H1 (cell line): ENCODE measurements around the gene PEAK1. TPM values are rescaled to one million over a fixed set of nuclear protein-coding genes. Genes with fewer than 3 reads are reported as not detected.

Experiments used
- CTCF ChIA-PET: fragments of 300-600 bp; sonication (Branson Sonifier 250); formaldehyde crosslinking; loops from one replicate; lab custom pipeline; 2021; ENCODE audit not compliant: partially characterized antibody; lab: Charles Lee
- POLR2A ChIA-PET: fragments of 300-600 bp; sonication (Branson Sonifier 250); formaldehyde crosslinking; loops from one replicate; lab custom pipeline; 2021; ENCODE audit warnings: inconsistent platforms; ENCODE audit not compliant: partially characterized antibody; lab: Charles Lee
- DNase-seq, 2 experiments: peaks; one replicate each; pipeline versions ENCODE4 v3.0.0 to v3.0.0-alpha.2; 2010 to 2022; ENCODE audit warnings: low spot score in 2 of 2, low read depth in 1 of 2, mixed read lengths in 1 of 2
- FAIRE-seq: peaks from 2 replicates; lab custom pipeline; 2011; peaks lifted over from hg19 to GRCh38; lab: Jason Lieb, UNC
- H2AFZ ChIP-seq: 2 replicates; pipeline ENCODE4 v1.8.1; 2012; ENCODE audit warnings: low read length, inconsistent platforms
- H2AK5ac ChIP-seq: 2 replicates; pipeline ENCODE4 v1.6.1; 2013; ENCODE audit warnings: low read depth, low read length
- H2BK120ac ChIP-seq: replicated peaks from 2 replicates; pipeline ENCODE3; 2013; ENCODE audit warnings: low read depth, low read length, inconsistent platforms
- H2BK12ac ChIP-seq: 2 replicates; pipeline ENCODE4 v1.6.1; 2013; ENCODE audit warnings: low read depth, low read length
- H2BK15ac ChIP-seq: 2 replicates; pipeline ENCODE4 v1.6.1; 2013; ENCODE audit warnings: low read length
- H2BK20ac ChIP-seq: 2 replicates; pipeline ENCODE4 v1.6.1; 2013; ENCODE audit warnings: low read length
- H2BK5ac ChIP-seq: 2 replicates; pipeline ENCODE4 v1.6.1; 2013; ENCODE audit warnings: low read depth, low read length
- H3K14ac ChIP-seq: 2 replicates; pipeline ENCODE4 v1.6.1; 2013; ENCODE audit warnings: inconsistent platforms; ENCODE audit not compliant: insufficient read length
- H3K18ac ChIP-seq: 2 replicates; pipeline ENCODE4 v1.6.1; 2013; ENCODE audit warnings: low read length; ENCODE audit errors: extremely low read depth
- H3K23ac ChIP-seq: 2 replicates; pipeline ENCODE4 v1.6.1; 2013; ENCODE audit warnings: inconsistent platforms; ENCODE audit not compliant: insufficient read length
- H3K23me2 ChIP-seq: 2 replicates; pipeline ENCODE4 v1.6.1; 2013; ENCODE audit warnings: low read depth, low read length
- H3K27ac ChIP-seq: 2 replicates; pipeline ENCODE4 v1.6.1; 2011; ENCODE audit warnings: low read depth, low read length, inconsistent platforms
- H3K27me3 ChIP-seq, 4 experiments: replicated peaks in 1 of 4; 1 replicate in 1 of 4; 2 replicates in 3 of 4; pipeline versions ENCODE4 v1.6.1 to v1.8.1; 2011 to 2013; ENCODE audit warnings: low read length in 3 of 4, mild to moderate bottlenecking in 3 of 4, inconsistent platforms in 2 of 4, mixed read lengths in 2 of 4, moderate library complexity in 1 of 4; ENCODE audit not compliant: control insufficient read depth in 3 of 4, insufficient read depth in 3 of 4; ENCODE audit errors: extremely low read depth in 1 of 4
- H3K36me3 ChIP-seq, 4 experiments: 2 replicates each; pipeline versions ENCODE4 v1.6.1 to v1.8.1; 2011 to 2013; ENCODE audit warnings: mild to moderate bottlenecking in 4 of 4, low read length in 3 of 4, moderate library complexity in 2 of 4, control low read depth in 1 of 4, inconsistent platforms in 1 of 4; ENCODE audit not compliant: insufficient read depth in 4 of 4, control insufficient read depth in 2 of 4
- H3K4ac ChIP-seq: replicated peaks from 2 replicates; pipeline ENCODE3; 2013; ENCODE audit warnings: low read length, low read depth, mixed read lengths, inconsistent platforms; ENCODE audit not compliant: insufficient read length
- H3K4me1 ChIP-seq, 4 experiments: replicated peaks in 1 of 4; 1 replicate in 1 of 4; 2 replicates in 3 of 4; pipeline versions ENCODE4 v1.6.1 to v1.8.1; 2011 to 2013; ENCODE audit warnings: low read length in 3 of 4, inconsistent platforms in 2 of 4, mixed read lengths in 1 of 4; ENCODE audit not compliant: insufficient read depth in 4 of 4, control insufficient read depth in 3 of 4
- H3K4me2 ChIP-seq, 2 experiments: 2 replicates each; pipeline versions ENCODE4 v1.6.1 to v1.8.1; 2011 to 2013; ENCODE audit warnings: low read depth in 2 of 2, low read length in 2 of 2, control low read depth in 1 of 2, inconsistent platforms in 1 of 2, mild to moderate bottlenecking in 1 of 2; ENCODE audit not compliant: insufficient read depth in 1 of 2
- H3K4me3 ChIP-seq, 4 experiments: fragments of 200-600, 300-600 bp in 1 of 4; sonication (generic), shearing (Covaris generic), sonication (Bioruptor Twin) in 1 of 4; 2 replicates each; pipeline versions ENCODE4 v1.5.1 to v1.8.1; 2011 to 2016; ENCODE audit warnings: low read length in 4 of 4, low read depth in 3 of 4, control low read depth in 2 of 4, inconsistent platforms in 2 of 4, mild to moderate bottlenecking in 2 of 4, mixed read lengths in 1 of 4, moderate library complexity in 1 of 4; ENCODE audit not compliant: insufficient read depth in 2 of 4; ENCODE audit errors: extremely low read depth in 1 of 4
- H3K56ac ChIP-seq: replicated peaks from 2 replicates; pipeline ENCODE3; 2013; ENCODE audit warnings: low read depth, mild to moderate bottlenecking, mixed read lengths, low read length, inconsistent platforms; ENCODE audit not compliant: insufficient read length
- H3K79me1 ChIP-seq: 2 replicates; pipeline ENCODE4 v1.6.1; 2013; ENCODE audit warnings: low read depth, low read length, control low read depth
- H3K79me2 ChIP-seq, 2 experiments: 2 replicates each; pipeline versions ENCODE4 v1.6.1 to v1.8.1; 2012 to 2013; ENCODE audit warnings: low read length in 2 of 2, mild to moderate bottlenecking in 2 of 2, inconsistent platforms in 1 of 2; ENCODE audit not compliant: insufficient read depth in 2 of 2, control insufficient read depth in 1 of 2
- H3K9ac ChIP-seq, 4 experiments: replicated peaks in 1 of 4; 1 replicate in 1 of 4; 2 replicates in 3 of 4; pipeline versions ENCODE4 v1.6.1 to v1.8.1; 2011 to 2013; ENCODE audit warnings: low read depth in 3 of 4, low read length in 3 of 4, control low read depth in 2 of 4, mild to moderate bottlenecking in 2 of 4, moderate library complexity in 2 of 4, inconsistent platforms in 1 of 4; ENCODE audit errors: extremely low read depth in 1 of 4
- H3K9me3 ChIP-seq, 2 experiments: 2 replicates each; pipeline versions ENCODE4 v1.6.1 to v1.8.1; 2012 to 2013; ENCODE audit warnings: mild to moderate bottlenecking in 2 of 2, moderate library complexity in 2 of 2, control low read depth in 1 of 2, inconsistent platforms in 1 of 2, low read depth in 1 of 2, low read length in 1 of 2, mixed read lengths in 1 of 2; ENCODE audit not compliant: insufficient read depth in 2 of 2
- H4K20me1 ChIP-seq, 2 experiments: replicated peaks in 1 of 2; 2 replicates each; pipeline versions ENCODE3 to v1.8.1; 2011 to 2013; ENCODE audit warnings: inconsistent platforms in 2 of 2, low read length in 2 of 2, mild to moderate bottlenecking in 1 of 2; ENCODE audit not compliant: insufficient read depth in 2 of 2, control insufficient read depth in 1 of 2
- H4K5ac ChIP-seq: 2 replicates; pipeline ENCODE4 v1.6.1; 2013; ENCODE audit warnings: low read length, low read depth, mixed read lengths, inconsistent platforms; ENCODE audit not compliant: insufficient read length
- H4K8ac ChIP-seq: 2 replicates; pipeline ENCODE4 v1.8.0; 2013; ENCODE audit warnings: mild to moderate bottlenecking, moderate library complexity, low read length, inconsistent platforms; ENCODE audit not compliant: insufficient read depth; ENCODE audit errors: extremely low read depth
- H4K91ac ChIP-seq: replicated peaks from 2 replicates; pipeline ENCODE3; 2013; ENCODE audit warnings: low read length, mixed read lengths, inconsistent platforms; ENCODE audit not compliant: insufficient read length
- GABPA ChIP-seq: IDR thresholded peaks from 2 replicates; pipeline ENCODE4 v1.6.1; 2011; ENCODE audit warnings: mild to moderate bottlenecking, low read length, moderate library complexity, borderline replicate concordance; ENCODE audit not compliant: insufficient read depth
- GTF2F1 ChIP-seq: IDR thresholded peaks from 2 replicates; pipeline ENCODE4 v1.6.1; 2012; ENCODE audit warnings: low read depth, low read length, improper control_type of control experiment, borderline replicate concordance
- MAFK ChIP-seq: IDR thresholded peaks from 2 replicates; pipeline ENCODE4 v1.6.1; 2012; ENCODE audit warnings: low read depth, mild to moderate bottlenecking, improper control_type of control experiment, low read length
- SUZ12 ChIP-seq: fragments of 200-600 bp; sonication (generic); IDR thresholded peaks from 2 replicates; pipeline ENCODE4 v1.6.1; 2012; ENCODE audit warnings: mild to moderate bottlenecking, inconsistent platforms, low read length, moderate library complexity, mixed read lengths
- WGBS, 2 experiments: shearing (Covaris generic) in 1 of 2; methylation state at CpG; one replicate each; pipeline versions ENCODE4 v1.1.6 to v1.1.7; 2013 to 2015; ENCODE audit warnings: low lambda C conversion rate in 2 of 2, mixed read lengths in 2 of 2, inconsistent platforms in 1 of 2, low coverage in 1 of 2, missing lambda C conversion rate in 1 of 2; ENCODE audit not compliant: insufficient replicate concordance in 2 of 2, insufficient coverage in 1 of 2, insufficient read length in 1 of 2; ENCODE audit errors: extremely low coverage in 1 of 2, missing lambda C conversion rate in 1 of 2; 5-methylcytosine and 5-hydroxymethylcytosine counted together
- polyA plus RNA-seq, 7 experiments: library from polyadenylated mRNA; depleted of rRNA in 3 of 7; stranded (reverse) in 5 of 7; unstranded in 2 of 7; fragments of >200 nt in 5 of 7; fragments of 200-250 nt in 2 of 7; gene quantifications; 1 replicate in 5 of 7; 2 replicates in 1 of 7; 4 replicates in 1 of 7; pipeline versions ENCODE4 v1.2.1 to v1.2.3, GENCODE V29; 2011 to 2013; ENCODE audit warnings: missing spikeins in 2 of 7, mixed read lengths in 2 of 7
- total RNA-seq: library from RNA; stranded (reverse); fragmentation: NEBNext Ultra II Directional; extraction: Animal tissue kit (Norgen Biotek cat#: 25700); gene quantifications from 2 replicates; pipeline ENCODE4 v1.2.1, GENCODE V29; 2021

The PEAK1 gene
- total and polyA plus RNA-seq, 2 of the 8 experiments (the other 6 are each of a cell fraction or from before 2014, with no cell fraction given): 8.8 to 44.8 TPM

DNA sequence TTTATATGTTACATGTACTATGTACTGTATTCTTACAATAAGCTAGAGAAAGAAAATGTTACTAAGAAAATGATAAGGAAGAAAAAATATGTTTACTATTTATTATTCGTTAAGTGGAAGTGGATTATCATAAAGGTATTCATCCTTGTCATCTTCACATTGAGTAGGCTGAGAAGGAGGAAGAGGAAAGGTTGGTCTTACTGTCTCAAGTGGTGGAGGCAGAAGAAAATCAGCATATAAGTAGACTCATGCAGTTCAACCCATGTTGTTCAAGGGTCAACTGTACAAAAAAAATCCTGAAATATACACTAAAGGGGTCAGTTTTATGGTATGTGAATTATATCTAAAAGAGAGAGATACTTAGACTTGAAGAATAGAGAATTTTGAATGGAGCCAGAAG, 6.5 kb upstream of the PEAK1 start:
- Histone ChIP-seq H3K79me2 (peaks cover 0 to 89% of the 10 kb centered on the region in 2 experiments; a peak in 3 of 4 replicates), H3K23ac (no peak overlapping the region), H3K4me1 (peaks cover 0 to 2% (median 0%) of the 10 kb centered on the region in 4 experiments; a peak in 1 of 7 replicates), H3K9me3 (no peaks in the 10 kb centered on the region), H2BK15ac (no peak overlapping the region), H4K91ac (no peak overlapping the region), H3K4me2 (no peak overlapping the region), H3K23me2 (no peaks in the 10 kb centered on the region), H3K27me3 (peaks cover 0 to 1% (median 0%) of the 10 kb centered on the region in 4 experiments; a peak in 1 of 7 replicates), H3K4me3 (no peak overlapping the region), H3K27ac (no peak overlapping the region), H2BK20ac (no peak overlapping the region), H2BK12ac (no peak overlapping the region), H3K18ac (no peak overlapping the region), H3K79me1 (peaks cover 3% of the 10 kb centered on the region; the same call in 1 of the 2 replicates), H3K9ac (no peak overlapping the region), H2AK5ac (no peak overlapping the region), H4K5ac (no peak overlapping the region), H3K36me3 (no peaks in the 10 kb centered on the region), H2AFZ (no peak overlapping the region), H3K56ac (no peak overlapping the region), H4K20me1 (peaks cover 0 to 2% of the 10 kb centered on the region in 2 experiments), H4K8ac (no peak overlapping the region), H3K14ac (no peak overlapping the region), H2BK5ac (no peak overlapping the region), H3K4ac (no peak overlapping the region), H2BK120ac (no peak overlapping the region)
- POLR2A ChIA-PET: interaction anchor here (0.7 to 1.5 kb wide), 2 partner anchors 15 to 233 kb away, joined by 3 to 4 read pairs; no protein-coding TSS in a partner anchor
- 94 to 100% methylated on average over 1 of the region's 1 CpG for WGBS, 2 experiments
- FAIRE-seq (no peak), DNase-seq (no peak)
- TF ChIP-seq MAFK (no peak), SUZ12 (no peak), GABPA (no peak), GTF2F1 (no peak)
- CTCF ChIA-PET: interaction anchor here (0.9 to 1.2 kb wide), 3 partner anchors 8 to 117 kb away, joined by 3 read pairs; no protein-coding TSS in a partner anchor
